ENCODE measurements around the gene YBX2.
A peak's percentile ranks its signal among the peaks of the same experiment; 100 is the strongest.

YBX2 gene

DNA sequence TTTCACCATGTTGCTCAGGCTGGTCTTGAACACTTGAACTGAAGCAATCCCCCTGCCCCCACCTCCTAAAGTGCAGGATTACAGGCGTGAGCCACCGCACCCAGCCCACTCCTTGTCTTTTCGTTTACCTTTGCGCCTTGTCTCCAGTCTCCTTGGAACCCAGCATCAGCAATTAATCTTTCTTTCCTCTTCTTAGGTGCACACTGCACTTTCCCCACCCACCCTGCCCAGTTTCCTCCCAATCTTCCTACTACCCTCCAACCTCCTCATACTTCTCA, 30.7 kb downstream of the YBX2 start:
- H3K27ac ChIP-seq (replicated peaks), result no peak overlapping the region
- no peak for TF ChIP-seq POLR2AphosphoS5 (IDR thresholded peaks at IDR 0.05; ENCODE audit: low read depth)
- TF ChIP-seq GABPA (IDR thresholded peaks at IDR 0.05; ENCODE audit: low read depth), result no peak
- H3K27me3 ChIP-seq (ENCODE audit: insufficient read depth, poor library complexity, severe bottlenecking), result peaks cover 2% of the 10 kb centered on the region
- no peak overlapping the region for H3K4me3 ChIP-seq (replicated peaks; ENCODE audit: insufficient read depth, low read length)
- DNase-seq (ENCODE audit: low read depth in 1 of 2, low spot score in 1 of 2), result no peak

DNA sequence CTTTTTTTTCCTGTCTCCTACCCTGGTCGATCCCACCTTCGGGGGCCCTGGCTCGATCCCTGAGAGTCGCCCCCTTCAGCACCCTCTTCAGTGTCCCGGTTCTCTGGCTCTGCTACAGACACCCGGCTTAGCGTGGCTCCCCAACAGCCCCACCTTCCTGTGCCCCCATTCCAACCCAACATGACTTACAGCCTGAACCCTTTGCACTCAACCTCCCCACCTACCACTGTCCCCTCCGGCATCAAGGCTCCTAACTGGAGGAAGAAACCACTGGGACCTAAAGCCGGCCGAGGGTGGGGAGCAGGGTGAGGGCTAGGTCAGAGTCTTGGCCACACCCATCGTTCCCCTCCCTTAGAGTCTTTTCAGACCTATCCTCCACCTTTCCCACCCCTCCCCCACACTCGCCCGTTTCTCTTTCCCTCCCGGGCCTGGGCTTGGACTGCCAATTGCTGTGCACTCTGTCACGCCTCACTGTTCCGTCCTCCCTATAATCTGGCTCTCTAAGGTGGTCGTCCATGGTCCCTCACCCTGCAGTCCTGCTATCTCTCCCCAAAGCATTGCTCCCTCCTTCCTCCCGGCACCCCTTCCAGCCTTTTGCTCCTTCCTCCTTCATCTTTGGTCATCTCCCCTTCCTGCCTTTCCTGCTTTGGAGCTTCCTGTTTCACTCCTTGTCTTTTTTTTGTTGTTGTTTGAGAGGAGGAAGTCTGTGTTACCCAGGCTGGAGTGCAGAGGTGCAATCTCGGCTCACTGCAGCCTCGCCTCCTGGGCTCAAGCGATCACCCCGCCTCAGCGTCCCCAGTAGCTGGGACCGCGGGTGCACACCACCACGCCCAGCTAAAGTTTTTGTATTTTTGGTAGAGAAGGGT, 31.3 kb downstream of the YBX2 start:
- H3K4me3 ChIP-seq (replicated peaks; ENCODE audit: insufficient read depth, low read length), result peak overlapping the region; percentile 16
- H3K27ac ChIP-seq (replicated peaks), result no peak overlapping the region
- no peak for DNase-seq (ENCODE audit: low read depth in 1 of 2, low spot score in 1 of 2)

DNA sequence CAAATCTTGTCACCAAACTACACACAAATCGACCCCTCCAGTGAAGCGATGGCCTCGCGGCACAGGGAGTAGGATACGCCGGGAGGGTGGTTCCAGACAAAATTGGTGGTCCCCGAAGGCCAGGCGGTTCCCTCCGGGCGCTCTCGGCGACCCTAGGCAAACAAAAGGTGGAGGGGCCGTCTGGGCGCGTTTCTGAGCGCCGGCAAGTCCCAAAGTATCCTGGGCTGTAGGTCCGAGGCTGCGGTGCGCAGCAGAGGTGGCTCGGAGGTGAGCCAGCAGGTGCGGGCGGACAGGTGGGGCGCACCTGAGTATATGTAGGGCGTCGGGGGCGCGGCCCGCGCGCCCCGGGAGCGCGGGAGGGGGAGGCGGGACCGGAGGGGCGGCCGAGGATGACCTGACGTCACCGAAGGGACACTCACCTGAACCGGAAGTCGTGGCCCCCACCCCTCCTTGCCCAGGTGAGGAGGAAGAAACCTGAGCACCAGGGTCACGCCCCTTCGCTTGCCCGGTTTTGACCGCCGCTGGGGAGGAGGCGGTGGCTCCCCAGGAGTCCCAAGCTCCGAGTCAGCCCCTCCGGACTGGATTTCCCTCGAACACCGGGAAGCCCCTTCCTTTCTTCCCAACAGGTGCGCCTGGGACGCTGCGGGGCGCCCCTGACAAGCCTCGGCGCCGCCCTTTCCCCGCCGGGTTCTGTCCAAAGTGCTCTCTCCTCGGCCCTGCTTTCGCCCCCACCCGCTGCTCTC, 32.1 kb downstream of the YBX2 start, which contains the start of gene CLDN7:
CLDN7 (minus strand) TSS at position 287 of the 743 bp plus-strand sequence. CDS start 435 bp downstream, outside the sequence.
- Histone ChIP-seq H3K27ac (replicated peaks) (no peak within 1 kb of the TSS), H3K27me3 (ENCODE audit: insufficient read depth, poor library complexity, severe bottlenecking) (peaks cover 2% of the 10 kb centered on the region), H3K4me3 (replicated peaks; ENCODE audit: insufficient read depth, low read length) (peak within 1 kb of the TSS; percentile 16)
- TF ChIP-seq SPI1 (IDR thresholded peaks at IDR 0.05; ENCODE audit: borderline replicate concordance, low read depth), result no peak
- TF ChIP-seq GABPA (IDR thresholded peaks at IDR 0.05; ENCODE audit: low read depth), result no peak
- TF ChIP-seq POLR2AphosphoS5 (IDR thresholded peaks at IDR 0.05; ENCODE audit: low read depth), result no peak
- TF ChIP-seq, protein P1, sequence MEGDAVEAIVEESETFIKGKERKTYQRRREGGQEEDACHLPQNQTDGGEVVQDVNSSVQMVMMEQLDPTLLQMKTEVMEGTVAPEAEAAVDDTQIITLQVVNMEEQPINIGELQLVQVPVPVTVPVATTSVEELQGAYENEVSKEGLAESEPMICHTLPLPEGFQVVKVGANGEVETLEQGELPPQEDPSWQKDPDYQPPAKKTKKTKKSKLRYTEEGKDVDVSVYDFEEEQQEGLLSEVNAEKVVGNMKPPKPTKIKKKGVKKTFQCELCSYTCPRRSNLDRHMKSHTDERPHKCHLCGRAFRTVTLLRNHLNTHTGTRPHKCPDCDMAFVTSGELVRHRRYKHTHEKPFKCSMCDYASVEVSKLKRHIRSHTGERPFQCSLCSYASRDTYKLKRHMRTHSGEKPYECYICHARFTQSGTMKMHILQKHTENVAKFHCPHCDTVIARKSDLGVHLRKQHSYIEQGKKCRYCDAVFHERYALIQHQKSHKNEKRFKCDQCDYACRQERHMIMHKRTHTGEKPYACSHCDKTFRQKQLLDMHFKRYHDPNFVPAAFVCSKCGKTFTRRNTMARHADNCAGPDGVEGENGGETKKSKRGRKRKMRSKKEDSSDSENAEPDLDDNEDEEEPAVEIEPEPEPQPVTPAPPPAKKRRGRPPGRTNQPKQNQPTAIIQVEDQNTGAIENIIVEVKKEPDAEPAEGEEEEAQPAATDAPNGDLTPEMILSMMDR (IDR thresholded peaks at IDR 0.05; ENCODE audit: insufficient read depth, low read length), result no peak
- TF ChIP-seq, protein P2, sequence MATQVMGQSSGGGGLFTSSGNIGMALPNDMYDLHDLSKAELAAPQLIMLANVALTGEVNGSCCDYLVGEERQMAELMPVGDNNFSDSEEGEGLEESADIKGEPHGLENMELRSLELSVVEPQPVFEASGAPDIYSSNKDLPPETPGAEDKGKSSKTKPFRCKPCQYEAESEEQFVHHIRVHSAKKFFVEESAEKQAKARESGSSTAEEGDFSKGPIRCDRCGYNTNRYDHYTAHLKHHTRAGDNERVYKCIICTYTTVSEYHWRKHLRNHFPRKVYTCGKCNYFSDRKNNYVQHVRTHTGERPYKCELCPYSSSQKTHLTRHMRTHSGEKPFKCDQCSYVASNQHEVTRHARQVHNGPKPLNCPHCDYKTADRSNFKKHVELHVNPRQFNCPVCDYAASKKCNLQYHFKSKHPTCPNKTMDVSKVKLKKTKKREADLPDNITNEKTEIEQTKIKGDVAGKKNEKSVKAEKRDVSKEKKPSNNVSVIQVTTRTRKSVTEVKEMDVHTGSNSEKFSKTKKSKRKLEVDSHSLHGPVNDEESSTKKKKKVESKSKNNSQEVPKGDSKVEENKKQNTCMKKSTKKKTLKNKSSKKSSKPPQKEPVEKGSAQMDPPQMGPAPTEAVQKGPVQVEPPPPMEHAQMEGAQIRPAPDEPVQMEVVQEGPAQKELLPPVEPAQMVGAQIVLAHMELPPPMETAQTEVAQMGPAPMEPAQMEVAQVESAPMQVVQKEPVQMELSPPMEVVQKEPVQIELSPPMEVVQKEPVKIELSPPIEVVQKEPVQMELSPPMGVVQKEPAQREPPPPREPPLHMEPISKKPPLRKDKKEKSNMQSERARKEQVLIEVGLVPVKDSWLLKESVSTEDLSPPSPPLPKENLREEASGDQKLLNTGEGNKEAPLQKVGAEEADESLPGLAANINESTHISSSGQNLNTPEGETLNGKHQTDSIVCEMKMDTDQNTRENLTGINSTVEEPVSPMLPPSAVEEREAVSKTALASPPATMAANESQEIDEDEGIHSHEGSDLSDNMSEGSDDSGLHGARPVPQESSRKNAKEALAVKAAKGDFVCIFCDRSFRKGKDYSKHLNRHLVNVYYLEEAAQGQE (IDR thresholded peaks at IDR 0.05; ENCODE audit: insufficient replicate concordance, low read depth), result no peak
- DNase-seq (ENCODE audit: low read depth in 1 of 2, low spot score in 1 of 2), result no peak

More for the DNA sequence above, 31.3 kb downstream of the YBX2 start:
- peaks cover 2% of the 10 kb centered on the region for H3K27me3 ChIP-seq (ENCODE audit: insufficient read depth, poor library complexity, severe bottlenecking)
- TF ChIP-seq POLR2AphosphoS5 (IDR thresholded peaks at IDR 0.05; ENCODE audit: low read depth) (no peak), GABPA (IDR thresholded peaks at IDR 0.05; ENCODE audit: low read depth) (no peak), SPI1 (IDR thresholded peaks at IDR 0.05; ENCODE audit: borderline replicate concordance, low read depth) (peak; percentile 3; the same call in 1 of the 2 replicates)
- TF ChIP-seq, protein P2 (IDR thresholded peaks at IDR 0.05; ENCODE audit: insufficient replicate concordance, low read depth), result no peak
- TF ChIP-seq, protein P1 (IDR thresholded peaks at IDR 0.05; ENCODE audit: insufficient read depth, low read length), result no peak

Measured in HL-60 (cell line).